Neuronal stem cell (in vitro differentiated cells): ENCODE measurements around the gene ARHGEF28.

Source experiments
- DNase-seq: peaks from one replicate; pipeline ENCODE4 v3.0.0-alpha.2; 2013; ENCODE audit warnings: low spot score
- H2AFZ ChIP-seq: one replicate; pipeline ENCODE4 v1.6.1; 2013; ENCODE audit warnings: mild to moderate bottlenecking, low read length, inconsistent platforms
- H2AK5ac ChIP-seq: 2 replicates; pipeline ENCODE4 v1.6.1; 2013; ENCODE audit warnings: low read depth, mild to moderate bottlenecking, inconsistent platforms, low read length, moderate library complexity, mixed read lengths
- H2BK120ac ChIP-seq: 2 replicates; pipeline ENCODE4 v1.6.1; 2013; ENCODE audit warnings: low read depth, mild to moderate bottlenecking, inconsistent platforms, low read length, moderate library complexity, mixed read lengths
- H2BK12ac ChIP-seq: one replicate; pipeline ENCODE4 v1.6.1; 2013; ENCODE audit warnings: low read length, inconsistent platforms
- H2BK15ac ChIP-seq: 2 replicates; pipeline ENCODE4 v1.6.1; 2013; ENCODE audit warnings: mild to moderate bottlenecking, low read length, inconsistent platforms, mixed read lengths
- H2BK5ac ChIP-seq: one replicate; pipeline ENCODE4 v1.6.1; 2013; ENCODE audit warnings: inconsistent platforms, mild to moderate bottlenecking, low read length, moderate library complexity
- H3K14ac ChIP-seq: one replicate; pipeline ENCODE4 v1.6.1; 2013; ENCODE audit warnings: low read length, inconsistent platforms
- H3K18ac ChIP-seq: 2 replicates; pipeline ENCODE4 v1.6.1; 2013; ENCODE audit warnings: low read length, inconsistent platforms
- H3K23ac ChIP-seq: 2 replicates; pipeline ENCODE4 v1.6.1; 2013; ENCODE audit warnings: low read depth, mild to moderate bottlenecking, mixed read lengths, low read length, inconsistent platforms; ENCODE audit not compliant: poor library complexity
- H3K27ac ChIP-seq: replicated peaks from 3 replicates; pipeline ENCODE4 v1.5.1; 2013; ENCODE audit warnings: low read length, inconsistent platforms
- H3K27me3 ChIP-seq, 3 experiments: 2 replicates each; pipeline ENCODE4 v1.6.1; 2013; ENCODE audit warnings: low read length in 3 of 3, mild to moderate bottlenecking in 2 of 3, inconsistent platforms in 1 of 3, low read depth in 1 of 3, mixed read lengths in 1 of 3, moderate library complexity in 1 of 3; ENCODE audit not compliant: control insufficient read depth in 3 of 3, insufficient read depth in 3 of 3
- H3K36me3 ChIP-seq, 2 donors: replicated peaks in 1 of 2; 2 replicates each; pipeline ENCODE4 v1.6.1; 2013; ENCODE audit warnings: low read length in 2 of 2; ENCODE audit not compliant: control insufficient read depth in 2 of 2, insufficient read depth in 2 of 2
- H3K4ac ChIP-seq: 2 replicates; pipeline ENCODE4 v1.6.1; 2013; ENCODE audit warnings: inconsistent platforms, mild to moderate bottlenecking, low read length, moderate library complexity
- H3K4me1 ChIP-seq, 2 donors: 1 replicate in 1 of 2; 2 replicates in 1 of 2; pipeline ENCODE4 v1.6.1; 2013; ENCODE audit warnings: low read length in 2 of 2, low read depth in 1 of 2; ENCODE audit not compliant: control insufficient read depth in 2 of 2, insufficient read depth in 1 of 2
- H3K4me2 ChIP-seq: one replicate; pipeline ENCODE4 v1.6.1; 2013; ENCODE audit warnings: mild to moderate bottlenecking, low read length, inconsistent platforms; ENCODE audit not compliant: insufficient read depth, poor library complexity, severe bottlenecking
- H3K4me3 ChIP-seq, 2 donors: 2 replicates each; pipeline ENCODE4 v1.5.1; 2013; ENCODE audit warnings: low read length in 2 of 2, mild to moderate bottlenecking in 2 of 2, inconsistent platforms in 1 of 2, moderate library complexity in 1 of 2
- H3K79me1 ChIP-seq: one replicate; pipeline ENCODE4 v1.6.1; 2013; ENCODE audit warnings: low read depth, mild to moderate bottlenecking, inconsistent platforms, low read length, moderate library complexity
- H3K9ac ChIP-seq: one replicate; pipeline ENCODE4 v1.6.1; 2013; ENCODE audit warnings: mild to moderate bottlenecking, low read depth, low read length, inconsistent platforms; ENCODE audit not compliant: poor library complexity
- H3K9me3 ChIP-seq, 2 donors: replicated peaks in 1 of 2; 2 replicates each; pipeline versions ENCODE3 to v1.6.1; 2013; ENCODE audit warnings: low read length in 2 of 2, mild to moderate bottlenecking in 2 of 2, inconsistent platforms in 1 of 2, low read depth in 1 of 2, mixed read lengths in 1 of 2, moderate library complexity in 1 of 2; ENCODE audit not compliant: control insufficient read depth in 2 of 2, insufficient read depth in 1 of 2
- H4K8ac ChIP-seq: one replicate; pipeline ENCODE4 v1.6.1; 2013; ENCODE audit warnings: low read depth, mild to moderate bottlenecking, inconsistent platforms, low read length, moderate library complexity
- H4K91ac ChIP-seq: one replicate; pipeline ENCODE4 v1.6.1; 2013; ENCODE audit warnings: low read length, low read depth, mild to moderate bottlenecking, inconsistent platforms; ENCODE audit not compliant: poor library complexity
- WGBS, 2 donors: extraction: QIAGEN DNeasy Blood & Tissue Kit; methylation state at CpG; one replicate each; pipeline ENCODE4 v1.1.7; 2013; ENCODE audit warnings: missing lambda C conversion rate in 2 of 2, mixed read lengths in 1 of 2; ENCODE audit not compliant: insufficient read length in 2 of 2, insufficient replicate concordance in 1 of 2; ENCODE audit errors: extremely low coverage in 2 of 2; 5-methylcytosine and 5-hydroxymethylcytosine counted together

Gene ARHGEF28

DNA sequence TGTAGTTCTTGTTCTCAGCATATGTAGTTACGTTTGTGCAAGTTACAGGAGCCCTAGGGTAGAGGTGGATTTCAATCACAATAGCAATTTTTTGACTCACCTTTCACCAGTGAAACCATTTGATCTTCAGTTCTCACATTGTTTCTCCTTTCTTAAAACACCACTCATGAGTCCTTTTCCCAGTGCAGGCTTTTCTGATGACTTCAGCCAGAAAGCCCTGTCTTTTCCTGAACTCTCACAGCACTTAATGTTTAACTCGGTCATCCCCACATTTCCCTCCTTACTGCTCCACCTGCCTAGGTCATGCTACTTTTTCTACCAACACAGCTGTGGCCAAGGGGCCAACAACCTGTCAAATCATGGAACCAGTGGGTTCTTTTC is 37.9 kb downstream of the ARHGEF28 start:
- H3K4me2 ChIP-seq = no peak overlapping the region
- H3K18ac ChIP-seq = no peak overlapping the region
- no peak overlapping the region for H3K27ac ChIP-seq
- no peak overlapping the region for H2BK15ac ChIP-seq
- WGBS, 2 donors = no CpG with 5 or more reads among the region's 2 CpGs
- H3K9ac ChIP-seq = no peak overlapping the region
- no peak overlapping the region for H4K91ac ChIP-seq
- H3K79me1 ChIP-seq = no peaks in the 10 kb centered on the region
- H2BK5ac ChIP-seq = no peak overlapping the region
- no peak overlapping the region for H2AFZ ChIP-seq
- H3K27me3 ChIP-seq = peaks cover 0 to 12% (median 2%) of the 10 kb centered on the region in 3 experiments
- no peaks in the 10 kb centered on the region for H3K4me1 ChIP-seq
- DNase-seq = no peak
- H2BK120ac ChIP-seq = no peak overlapping the region
- H3K4ac ChIP-seq = no peak overlapping the region
- H2BK12ac ChIP-seq = no peak overlapping the region
- H2AK5ac ChIP-seq = no peak overlapping the region
- H3K9me3 ChIP-seq = no peaks in the 10 kb centered on the region
- no peak overlapping the region for H3K14ac ChIP-seq
- no peaks in the 10 kb centered on the region for H3K36me3 ChIP-seq
- no peak overlapping the region for H3K23ac ChIP-seq
- H4K8ac ChIP-seq = no peak overlapping the region
- no peak overlapping the region for H3K4me3 ChIP-seq

DNA sequence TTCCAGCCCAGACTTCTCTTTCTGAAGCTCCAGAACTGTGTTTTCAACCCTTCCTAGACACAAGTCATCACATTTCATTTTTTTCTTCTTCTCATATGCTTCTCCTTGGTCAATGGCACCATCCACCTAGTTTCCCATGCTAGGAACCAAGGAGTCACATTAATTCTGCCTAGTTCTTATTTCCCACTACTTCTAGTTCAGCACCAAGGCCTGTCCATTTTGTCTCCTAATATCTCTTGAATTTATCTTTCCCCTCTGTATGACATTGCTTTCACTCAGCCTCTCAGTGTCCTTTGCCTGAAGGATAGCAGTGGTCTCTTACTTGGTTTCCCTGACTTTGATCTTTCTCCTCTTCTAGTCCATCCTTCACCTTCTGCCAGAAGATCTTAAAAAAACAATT is 38.8 kb downstream of the ARHGEF28 start:
- no peak overlapping the region for H2BK12ac ChIP-seq
- H3K18ac ChIP-seq = no peak overlapping the region
- H2BK15ac ChIP-seq = no peak overlapping the region
- H2BK5ac ChIP-seq = no peak overlapping the region
- no peak overlapping the region for H4K91ac ChIP-seq
- no peak overlapping the region for H3K27ac ChIP-seq
- H3K14ac ChIP-seq = no peak overlapping the region
- no peak overlapping the region for H3K23ac ChIP-seq
- no peak overlapping the region for H3K4me3 ChIP-seq
- no peak overlapping the region for H3K4ac ChIP-seq
- H2AFZ ChIP-seq = no peak overlapping the region
- H3K9me3 ChIP-seq = no peaks in the 10 kb centered on the region
- no peak overlapping the region for H2BK120ac ChIP-seq
- no peaks in the 10 kb centered on the region for H3K36me3 ChIP-seq
- H3K4me2 ChIP-seq = no peak overlapping the region
- H3K27me3 ChIP-seq = peaks cover 0 to 12% (median 2%) of the 10 kb centered on the region in 3 experiments
- H3K9ac ChIP-seq = no peak overlapping the region
- H3K4me1 ChIP-seq = no peaks in the 10 kb centered on the region
- no peaks in the 10 kb centered on the region for H3K79me1 ChIP-seq
- no peak for DNase-seq
- no peak overlapping the region for H4K8ac ChIP-seq
- no peak overlapping the region for H2AK5ac ChIP-seq

DNA sequence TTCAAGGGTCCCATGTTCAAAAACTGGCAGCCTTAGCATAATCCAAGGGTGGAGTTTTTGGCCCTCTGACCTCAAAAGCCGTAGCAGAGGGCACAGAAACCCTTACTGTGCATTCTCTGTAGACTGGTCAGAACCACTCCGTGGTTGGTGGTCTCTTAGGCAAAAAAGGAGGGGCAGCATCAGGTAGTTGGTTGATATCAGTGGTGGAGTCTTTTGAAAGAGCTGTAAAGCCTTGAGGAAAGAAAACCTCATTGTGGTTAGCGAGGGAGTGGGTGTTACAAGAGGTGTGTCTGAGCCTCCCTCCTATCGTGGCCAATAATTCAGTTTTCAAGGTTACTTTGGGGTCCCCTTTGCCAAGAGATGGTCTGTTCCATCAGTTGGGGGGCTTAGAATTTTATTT is 40.9 kb downstream of the ARHGEF28 start:
- DNase-seq = no peak
- no peak overlapping the region for H3K9ac ChIP-seq
- H3K27me3 ChIP-seq = peaks cover 0 to 6% (median 0%) of the 10 kb centered on the region in 3 experiments
- H3K36me3 ChIP-seq = no peaks in the 10 kb centered on the region
- H3K4ac ChIP-seq = no peak overlapping the region
- H2BK12ac ChIP-seq = no peak overlapping the region
- no peak overlapping the region for H2BK120ac ChIP-seq
- H2AFZ ChIP-seq = no peak overlapping the region
- no peak overlapping the region for H3K18ac ChIP-seq
- H2AK5ac ChIP-seq = no peak overlapping the region
- no peak overlapping the region for H4K91ac ChIP-seq
- H3K9me3 ChIP-seq = no peaks in the 10 kb centered on the region
- H3K23ac ChIP-seq = no peak overlapping the region
- no peak overlapping the region for H3K14ac ChIP-seq
- H3K4me1 ChIP-seq = no peaks in the 10 kb centered on the region
- no peak overlapping the region for H3K27ac ChIP-seq
- H4K8ac ChIP-seq = no peak overlapping the region
- no peak overlapping the region for H3K4me2 ChIP-seq
- WGBS, 2 donors = no CpG with 5 or more reads among the region's 4 CpGs
- H2BK15ac ChIP-seq = no peak overlapping the region
- no peak overlapping the region for H2BK5ac ChIP-seq
- H3K79me1 ChIP-seq = no peaks in the 10 kb centered on the region
- no peak overlapping the region for H3K4me3 ChIP-seq

DNA sequence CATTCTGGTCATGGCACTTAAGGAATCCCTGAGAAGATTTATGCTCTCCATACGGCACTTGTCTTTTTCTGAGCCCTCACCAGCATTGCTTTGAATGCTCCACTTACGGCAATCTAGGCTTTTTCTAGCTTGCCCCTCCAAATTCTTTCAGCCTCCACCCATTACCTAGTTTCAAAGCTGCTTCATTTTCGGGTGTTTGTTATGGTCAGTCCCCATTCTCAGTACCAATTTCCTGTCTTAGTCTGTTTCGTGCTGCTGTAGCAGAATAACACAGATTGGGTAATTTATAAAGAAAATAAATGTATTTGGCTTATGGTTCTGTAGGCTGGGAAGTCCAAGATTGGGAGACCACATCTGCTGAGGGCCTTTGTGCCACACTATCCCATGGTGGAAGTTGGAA is 42.0 kb downstream of the ARHGEF28 start:
- Histone ChIP-seq H3K9me3 (no peaks in the 10 kb centered on the region), H3K27me3 (peaks cover 0 to 3% (median 0%) of the 10 kb centered on the region in 3 experiments), H2AFZ (no peak overlapping the region), H3K36me3 (no peaks in the 10 kb centered on the region), H3K27ac (no peak overlapping the region), H3K4me2 (no peak overlapping the region), H4K91ac (no peak overlapping the region), H2AK5ac (no peak overlapping the region), H3K4me3 (no peak overlapping the region), H2BK15ac (no peak overlapping the region), H2BK5ac (no peak overlapping the region), H3K23ac (no peak overlapping the region), H3K4me1 (no peaks in the 10 kb centered on the region), H2BK12ac (no peak overlapping the region), H3K14ac (no peak overlapping the region), H3K4ac (no peak overlapping the region), H3K9ac (no peak overlapping the region), H4K8ac (no peak overlapping the region), H3K18ac (no peak overlapping the region), H2BK120ac (no peak overlapping the region), H3K79me1 (no peaks in the 10 kb centered on the region)
- WGBS, 2 donors = no CpG with 5 or more reads among the region's 4 CpGs
- no peak for DNase-seq
